HL-60 (cell line): ENCODE data around the gene ZFHX2.

Source experiments
- DNase-seq, 2 experiments: peaks; one replicate each; pipeline ENCODE4 v3.0.0-alpha.2; 2010 to 2020; ENCODE audit warnings: low read depth in 1 of 2, low spot score in 1 of 2
- H3K27ac ChIP-seq: fragments of 250-450 bp; sonication (Bioruptor Pico); replicated peaks from 2 replicates; pipeline ENCODE4 v1.5.1; 2020; ENCODE audit warnings: mild to moderate bottlenecking, moderate library complexity
- H3K27me3 ChIP-seq: fragments of 250-450 bp; sonication (Bioruptor Pico); 2 replicates; pipeline ENCODE4 v1.5.1; 2021; ENCODE audit warnings: mild to moderate bottlenecking, moderate library complexity; ENCODE audit not compliant: insufficient read depth, poor library complexity, severe bottlenecking
- H3K4me3 ChIP-seq: replicated peaks from 2 replicates; pipeline ENCODE4 v1.5.1; 2011; ENCODE audit warnings: mild to moderate bottlenecking, control low read depth, low read length; ENCODE audit not compliant: insufficient read depth
- CTCF ChIP-seq: IDR thresholded peaks from one replicate; pipeline ENCODE4 v1.5.1; 2011; ENCODE audit warnings: low read length, control low read depth, inconsistent platforms; ENCODE audit not compliant: insufficient read depth
- GABPA ChIP-seq: IDR thresholded peaks from 2 replicates; pipeline ENCODE4 v1.6.1; 2012; ENCODE audit warnings: low read depth
- POLR2AphosphoS5 ChIP-seq: IDR thresholded peaks from 2 replicates; pipeline ENCODE4 v1.6.1; 2012; ENCODE audit warnings: low read depth
- REST ChIP-seq: IDR thresholded peaks from 2 replicates; pipeline ENCODE4 v1.6.1; 2012; ENCODE audit warnings: low read depth; ENCODE audit not compliant: insufficient replicate concordance
- SPI1 ChIP-seq: IDR thresholded peaks from 2 replicates; pipeline ENCODE4 v1.6.1; 2012; ENCODE audit warnings: low read depth, mild to moderate bottlenecking, borderline replicate concordance

The ZFHX2 gene

GRCh38 chr14:23568021-23568599, 16.5 kb upstream of the ZFHX2 start:
- no peak for DNase-seq
- H3K4me3 ChIP-seq, result peak overlapping the region; percentile 53
- no peaks in the 10 kb centered on the region for H3K27me3 ChIP-seq
- TF ChIP-seq REST (no peak), GABPA (no peak), POLR2AphosphoS5 (no peak), CTCF (no peak), SPI1 (no peak)
- H3K27ac ChIP-seq, result peak overlapping the region; percentile 63

GRCh38 chr14:23567186-23568020, 15.8 kb upstream of the ZFHX2 start, which contains the start of gene AP1G2:
Gene AP1G2 (minus strand): TSS chr14:23567791. CDS start chr14:23567314, 477 bp downstream.
- H3K27me3 ChIP-seq, result no peaks in the 10 kb centered on the region
- H3K27ac ChIP-seq, result peak within 1 kb of the TSS; percentile 63
- DNase-seq, result peak; percentile 75 to 94
- peak; percentile 84 for TF ChIP-seq POLR2AphosphoS5
- TF ChIP-seq REST, result no peak
- no peak for TF ChIP-seq CTCF
- peak; percentile 2; the same call in 1 of the 2 replicates for TF ChIP-seq SPI1
- no peak for TF ChIP-seq GABPA
- H3K4me3 ChIP-seq, result peak within 1 kb of the TSS; percentile 53

GRCh38 chr14:23566778-23567185, 15.2 kb upstream of the ZFHX2 start:
- TF ChIP-seq GABPA (no peak), SPI1 (no peak), POLR2AphosphoS5 (no peak), CTCF (no peak), REST (no peak)
- H3K27ac ChIP-seq, result peak overlapping the region; percentile 63; the same call in 1 of the 2 replicates
- no peaks in the 10 kb centered on the region for H3K27me3 ChIP-seq
- H3K4me3 ChIP-seq, result peak overlapping the region; percentile 53
- no peak for DNase-seq
